Epidermal melanocyte (primary cell): ENCODE results near the gene NUP214.

Source experiments
- DNase-seq: peaks from one replicate; pipeline ENCODE4 v3.0.0; 2011; ENCODE audit warnings: low spot score; ENCODE audit not compliant: insufficient read length

Gene NUP214

GRCh38 chr9:131276094-131276888 is 150.9 kb downstream of the NUP214 start, which contains the start of gene FAM78A:
Gene FAM78A, minus strand, starts transcription at chr9:131276510. Its CDS starts 331 bp downstream, at chr9:131276179.
- DNase-seq, result no peak

- no peak for DNase-seq
Observed at GRCh38 chr9:131276891-131277286, 151.5 kb downstream of the NUP214 start.

GRCh38 chr9:131277287-131277909 is 152.0 kb downstream of the NUP214 start:
- DNase-seq, result no peak

GRCh38 chr9:131277910-131278701 is 152.7 kb downstream of the NUP214 start:
- DNase-seq, result peak; percentile 99

- DNase-seq, result no peak
Observed at GRCh38 chr9:131278702-131279111, 153.3 kb downstream of the NUP214 start.

- DNase-seq, result no peak
Observed at GRCh38 chr9:131279196-131279862, 153.9 kb downstream of the NUP214 start.

GRCh38 chr9:131279863-131280570 is 154.6 kb downstream of the NUP214 start:
- DNase-seq, result no peak

GRCh38 chr9:131280660-131281059 is 155.3 kb downstream of the NUP214 start:
- no peak for DNase-seq

GRCh38 chr9:131281119-131281965 is 156.0 kb downstream of the NUP214 start:
- no peak for DNase-seq

- no peak for DNase-seq
Observed at GRCh38 chr9:131282175-131282574, 156.8 kb downstream of the NUP214 start.

- no peak for DNase-seq
Observed at GRCh38 chr9:131282688-131283422, 157.5 kb downstream of the NUP214 start.
